GM19099 (cell line): ENCODE results near the gene AJM1.

Experiments
- POLR2A ChIP-seq: IDR thresholded peaks from 3 replicates; pipeline ENCODE4 v1.6.1; 2011; ENCODE audit warnings: low read depth; ENCODE audit not compliant: insufficient read length; ENCODE audit errors: extremely low read depth

Gene AJM1

GRCh38 chr9:136806631-136807201 is 35.6 kb upstream of the AJM1 start:
- TF ChIP-seq POLR2A: no peak

- TF ChIP-seq POLR2A: peak; percentile 92
Observed at GRCh38 chr9:136807281-136808074, 34.8 kb upstream of the AJM1 start, which contains the start of gene RABL6. TSS of gene RABL6 (plus strand) at chr9:136807948. CDS start at chr9:136808197, 249 bp downstream.

- TF ChIP-seq POLR2A: no peak
Observed at GRCh38 chr9:136808075-136808805, 34.0 kb upstream of the AJM1 start.

- TF ChIP-seq POLR2A: no peak
Observed at GRCh38 chr9:136808806-136809158, 33.5 kb upstream of the AJM1 start.

GRCh38 chr9:136814725-136815421 is 27.4 kb upstream of the AJM1 start:
- no peak for TF ChIP-seq POLR2A

GRCh38 chr9:136815422-136815782 is 26.9 kb upstream of the AJM1 start:
- no peak for TF ChIP-seq POLR2A

GRCh38 chr9:136820971-136821825 is 21.1 kb upstream of the AJM1 start:
- no peak for TF ChIP-seq POLR2A

GRCh38 chr9:136821826-136822544 is 20.3 kb upstream of the AJM1 start:
- TF ChIP-seq POLR2A: no peak

GRCh38 chr9:136823136-136824046 is 18.9 kb upstream of the AJM1 start:
- no peak for TF ChIP-seq POLR2A

- TF ChIP-seq POLR2A: no peak
Observed at GRCh38 chr9:136824496-136825225, 17.6 kb upstream of the AJM1 start.

GRCh38 chr9:136825295-136826187 is 16.7 kb upstream of the AJM1 start:
- TF ChIP-seq POLR2A: no peak
